Colonic mucosa (tissue), 4 donors: Measurements from ENCODE around the gene UPP1. TPM values are rescaled to one million over a fixed set of nuclear protein-coding genes. Genes with fewer than 3 reads are reported as not detected.

Experiments used
- DNase-seq: peaks from one replicate; pipeline ENCODE4 v3.0.0-alpha.2; 2020
- H3K27ac ChIP-seq: fragments of 200-600 bp; one replicate; pipeline ENCODE4 v1.8.0; 2021
- H3K27me3 ChIP-seq: fragments of 200-600 bp; one replicate; pipeline ENCODE4 v1.8.0; 2021
- H3K36me3 ChIP-seq: fragments of 200-600 bp; one replicate; pipeline ENCODE4 v1.8.0; 2021
- H3K4me1 ChIP-seq: fragments of 200-600 bp; one replicate; pipeline ENCODE4 v1.8.0; 2021; ENCODE audit warnings: mild to moderate bottlenecking
- H3K4me3 ChIP-seq: fragments of 200-600 bp; one replicate; pipeline ENCODE4 v1.8.0; 2021
- H3K9ac ChIP-seq, 2 donors: one replicate each; pipeline ENCODE4 v1.7.0; 2013; ENCODE audit warnings: control low read depth in 2 of 2, low read depth in 2 of 2, low read length in 2 of 2
- H3K9me3 ChIP-seq: fragments of 200-600 bp; one replicate; pipeline ENCODE4 v1.8.0; 2021
- intact Hi-C: fragments of 100-400 bp; cut with DNase I; formaldehyde crosslinking; loops from one replicate; pipeline ENCODE4 v1.14.1; 2022
- total RNA-seq, 2 donors: library from RNA; stranded (reverse); fragmentation: NEBNext Ultra II Directional in 1 of 2; extraction: Animal tissue kit (Norgen Biotek cat#: 25700) in 1 of 2; gene quantifications; one replicate each; pipeline ENCODE4 v1.2.1, GENCODE V29; 2021
- TF ChIP-seq, protein P1 (sequence below): fragments of 200-600 bp; IDR thresholded peaks from one replicate; pipeline ENCODE4 v1.8.0; 2022; ENCODE audit warnings: antibody characterized with exemption, mild to moderate bottlenecking
- donor health status: healthy.
- donor health status: DM: no; HTN: no; CAD: no.
- donor health status: DM: no; HTN: no; CAD: no.

UPP1 gene
- total RNA-seq, 2 donors from 2014 or later, result 34.0 to 41.9 TPM

DNA sequence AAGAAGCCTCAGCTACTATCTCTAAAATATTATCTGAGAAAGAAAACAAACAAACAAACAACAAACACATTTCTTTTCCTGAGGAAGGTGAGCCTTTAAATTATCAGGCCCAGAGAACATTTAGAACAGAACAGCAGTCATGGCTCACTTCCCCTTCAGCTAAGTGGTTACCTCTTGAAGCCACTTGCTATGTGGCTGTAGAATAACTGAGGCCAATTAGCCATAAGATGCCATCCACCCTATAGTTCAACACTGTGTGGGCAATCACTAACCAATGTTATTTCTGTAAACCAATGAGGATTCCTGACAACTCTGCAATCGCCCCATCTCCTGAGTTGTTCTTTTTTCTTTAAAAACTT lies 3.7 kb upstream of the UPP1 start:
- H3K9ac ChIP-seq, result no peak overlapping the region
- no peaks in the 10 kb centered on the region for H3K36me3 ChIP-seq
- no peaks in the 10 kb centered on the region for H3K9me3 ChIP-seq
- no peak for DNase-seq
- peak overlapping the region; percentile 35 for H3K27ac ChIP-seq
- intact Hi-C loops, result no loop called here
- TF ChIP-seq, protein P1, sequence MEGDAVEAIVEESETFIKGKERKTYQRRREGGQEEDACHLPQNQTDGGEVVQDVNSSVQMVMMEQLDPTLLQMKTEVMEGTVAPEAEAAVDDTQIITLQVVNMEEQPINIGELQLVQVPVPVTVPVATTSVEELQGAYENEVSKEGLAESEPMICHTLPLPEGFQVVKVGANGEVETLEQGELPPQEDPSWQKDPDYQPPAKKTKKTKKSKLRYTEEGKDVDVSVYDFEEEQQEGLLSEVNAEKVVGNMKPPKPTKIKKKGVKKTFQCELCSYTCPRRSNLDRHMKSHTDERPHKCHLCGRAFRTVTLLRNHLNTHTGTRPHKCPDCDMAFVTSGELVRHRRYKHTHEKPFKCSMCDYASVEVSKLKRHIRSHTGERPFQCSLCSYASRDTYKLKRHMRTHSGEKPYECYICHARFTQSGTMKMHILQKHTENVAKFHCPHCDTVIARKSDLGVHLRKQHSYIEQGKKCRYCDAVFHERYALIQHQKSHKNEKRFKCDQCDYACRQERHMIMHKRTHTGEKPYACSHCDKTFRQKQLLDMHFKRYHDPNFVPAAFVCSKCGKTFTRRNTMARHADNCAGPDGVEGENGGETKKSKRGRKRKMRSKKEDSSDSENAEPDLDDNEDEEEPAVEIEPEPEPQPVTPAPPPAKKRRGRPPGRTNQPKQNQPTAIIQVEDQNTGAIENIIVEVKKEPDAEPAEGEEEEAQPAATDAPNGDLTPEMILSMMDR, result no peak
- no peak overlapping the region for H3K4me3 ChIP-seq
- H3K4me1 ChIP-seq, result peaks cover 6% of the 10 kb centered on the region
- H3K27me3 ChIP-seq, result no peaks in the 10 kb centered on the region

DNA sequence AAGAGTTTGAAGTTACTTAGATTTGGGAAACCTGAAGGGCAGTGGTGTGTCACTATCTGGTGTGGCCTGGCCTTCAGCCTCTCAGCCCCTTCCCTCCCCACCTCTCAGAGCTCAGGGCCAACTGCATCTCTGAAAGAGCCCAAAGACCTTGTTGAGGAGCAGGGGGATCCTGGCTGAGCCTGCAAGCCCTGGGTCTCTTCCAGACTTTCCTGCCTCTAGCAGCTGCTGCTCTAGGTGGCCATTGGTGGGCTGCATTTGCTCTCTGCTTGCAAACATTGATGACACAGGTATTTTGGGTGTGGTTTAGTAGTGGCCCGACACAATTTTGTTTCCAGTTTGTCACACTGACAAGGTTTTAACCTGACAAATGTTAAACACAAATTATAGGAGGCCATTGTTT lies 3.1 kb upstream of the UPP1 start:
- intact Hi-C loops, result no loop called here
- Histone ChIP-seq H3K9ac (no peak overlapping the region), H3K4me1 (peaks cover 6% of the 10 kb centered on the region), H3K4me3 (no peak overlapping the region), H3K27me3 (no peaks in the 10 kb centered on the region), H3K27ac (peak overlapping the region; percentile 46), H3K9me3 (no peaks in the 10 kb centered on the region), H3K36me3 (no peaks in the 10 kb centered on the region)
- TF ChIP-seq, protein P1, result no peak
- no peak for DNase-seq

DNA sequence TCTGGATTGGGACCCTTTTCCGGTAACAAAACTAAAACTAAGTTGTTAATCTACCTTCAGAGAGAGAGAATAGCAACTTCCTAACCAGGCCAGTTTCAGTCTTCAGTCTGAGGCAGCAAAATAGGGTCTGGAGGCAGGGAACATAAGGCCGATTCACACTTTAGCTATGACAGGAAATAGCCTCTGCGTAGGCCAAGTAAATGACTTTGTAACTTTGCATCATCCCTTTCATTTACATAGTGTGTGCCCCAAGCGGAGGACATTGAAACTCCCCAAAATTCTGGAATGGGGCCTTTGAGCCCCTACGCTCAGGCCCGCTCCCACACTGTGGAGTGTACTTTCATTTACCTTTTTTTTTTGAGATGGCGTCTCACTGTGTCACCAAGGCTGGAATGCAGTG lies 1.7 kb upstream of the UPP1 start:
- no peaks in the 10 kb centered on the region for H3K9me3 ChIP-seq
- no peaks in the 10 kb centered on the region for H3K27me3 ChIP-seq
- H3K9ac ChIP-seq, result peak overlapping the region in 1 of 2 donors; percentile 14
- H3K36me3 ChIP-seq, result no peaks in the 10 kb centered on the region
- TF ChIP-seq, protein P1, result no peak
- no peak for DNase-seq
- peaks cover 6% of the 10 kb centered on the region for H3K4me1 ChIP-seq
- peak overlapping the region; percentile 91 for H3K27ac ChIP-seq
- intact Hi-C loops, result no loop called here
- no peak overlapping the region for H3K4me3 ChIP-seq

DNA sequence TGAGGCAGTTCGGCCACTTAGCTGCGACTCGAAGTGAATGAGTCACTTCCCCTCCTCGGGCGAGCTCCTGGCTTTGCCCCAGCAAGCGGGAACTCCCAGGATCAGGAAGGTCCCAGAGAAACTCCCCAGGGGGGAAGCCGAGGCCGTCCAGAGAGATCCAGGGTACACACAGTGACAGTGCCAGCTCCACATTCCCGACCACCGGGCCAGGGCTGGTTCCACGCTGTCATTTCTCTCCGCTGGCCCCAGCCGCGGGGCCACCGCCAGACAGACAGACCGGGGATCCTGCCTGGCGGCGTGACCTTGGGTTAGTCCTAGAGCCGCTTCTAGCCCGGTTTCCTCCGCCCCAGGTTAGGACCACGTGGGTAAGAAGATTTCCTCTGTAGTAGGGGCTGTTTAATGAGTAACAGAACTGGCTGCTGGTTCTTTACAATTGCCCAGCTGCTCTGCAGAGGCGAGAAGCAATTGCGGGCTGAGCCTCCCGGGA lies 463 bp upstream of the UPP1 start:
- Histone ChIP-seq H3K36me3 (no peaks in the 10 kb centered on the region), H3K4me1 (peaks cover 6% of the 10 kb centered on the region), H3K9me3 (no peaks in the 10 kb centered on the region), H3K27me3 (no peaks in the 10 kb centered on the region), H3K4me3 (peak overlapping the region; percentile 78), H3K9ac (peak overlapping the region; percentile 81 to 89), H3K27ac (peak overlapping the region; percentile 91)
- DNase-seq, result peak; percentile 93
- intact Hi-C loops, result no loop called here
- TF ChIP-seq, protein P1, result no peak

DNA sequence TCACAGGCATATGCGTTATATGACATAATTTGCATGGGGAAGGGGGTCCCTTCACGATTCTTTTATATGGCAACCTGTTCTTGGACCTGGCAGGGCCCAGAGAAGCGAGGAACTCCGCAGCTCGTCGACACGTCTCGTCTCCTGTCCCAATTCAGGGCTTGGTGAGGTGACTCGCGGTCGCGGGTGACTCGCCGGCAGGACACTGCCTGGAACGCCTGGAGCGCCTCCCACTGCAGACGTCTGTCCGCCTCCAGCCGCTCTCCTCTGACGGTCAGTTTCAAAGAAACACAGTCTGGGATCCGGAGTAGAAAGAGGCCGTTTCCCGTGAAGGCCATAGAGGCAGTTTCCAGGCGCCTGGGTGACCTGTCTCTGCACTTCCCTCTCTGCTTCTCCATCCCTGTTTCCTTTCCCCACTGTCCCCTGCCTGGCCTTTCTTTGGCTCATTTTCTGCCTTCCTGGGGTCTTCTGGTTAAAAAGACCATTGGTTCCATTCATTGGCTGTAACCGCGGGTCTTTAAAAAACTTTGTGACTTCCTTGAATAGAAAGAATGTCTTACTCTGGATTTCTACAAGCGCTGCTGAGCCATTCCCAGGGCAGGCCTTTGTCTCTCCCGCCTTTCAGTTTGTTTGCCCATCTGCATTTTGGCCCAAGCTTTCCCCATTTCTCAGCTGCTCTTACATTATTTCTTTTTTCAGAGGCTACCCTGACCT lies 1.2 kb downstream of the UPP1 start:
- intact Hi-C loops, result loop anchor here (5.0 kb wide), 1 partner anchor 103 kb away; no protein-coding TSS in a partner anchor
- peak overlapping the region; percentile 78 for H3K4me3 ChIP-seq
- H3K27ac ChIP-seq, result peak overlapping the region; percentile 91
- H3K9me3 ChIP-seq, result no peaks in the 10 kb centered on the region
- peak overlapping the region; percentile 73 to 81 for H3K9ac ChIP-seq
- H3K27me3 ChIP-seq, result no peaks in the 10 kb centered on the region
- H3K4me1 ChIP-seq, result peaks cover 4% of the 10 kb centered on the region
- TF ChIP-seq, protein P1, result no peak
- DNase-seq, result peak; percentile 46
- H3K36me3 ChIP-seq, result no peaks in the 10 kb centered on the region
